Suprapubic skin (tissue), 4 donors: ENCODE results near the gene LY6G6F.

Source experiments
- CTCF ChIP-seq, 2 donors: fragments of 200-600 bp in 1 of 2; fragments of 450-650 bp in 1 of 2; sonication (generic) in 1 of 2; IDR thresholded peaks; one replicate each; pipeline ENCODE4 v1.5.1; 2016 to 2019; ENCODE audit warnings: antibody characterized with exemption in 2 of 2, mild to moderate bottlenecking in 1 of 2, moderate library complexity in 1 of 2
- POLR2A ChIP-seq, 2 donors: fragments of 450-650 bp; IDR thresholded peaks; one replicate each; pipeline ENCODE4 v1.6.1; 2017; ENCODE audit warnings: antibody characterized with exemption in 2 of 2, mild to moderate bottlenecking in 2 of 2, moderate library complexity in 2 of 2
- POLR2AphosphoS5 ChIP-seq, 3 donors: sonication (generic); formaldehyde crosslinking; IDR thresholded peaks; one replicate each; pipeline ENCODE4 v1.6.1; 2017; ENCODE audit warnings: antibody characterized with exemption in 3 of 3

- TF ChIP-seq POLR2A (IDR thresholded peaks at IDR 0.05) (no peak), CTCF (IDR thresholded peaks at IDR 0.05) (no peak), POLR2AphosphoS5 (IDR thresholded peaks at IDR 0.05) (peak in 1 of 3 donors; percentile 12)
Observed at GRCh38 chr6:31739639-31740396, 33.2 kb downstream of the LY6G6F start, which contains the start of gene MSH5.
